Right hindlimb (tissue), 1 donor: ENCODE data around the gene FBP1.
"Not testable (repeated sequence)": the region's sequence is repeated elsewhere in the genome, so short reads cannot be mapped to it uniquely, and the experiment has no call there.

Experiments used
- DNase-seq: peaks from one replicate; pipeline ENCODE4 v3.0.0-alpha.2; 2018

The FBP1 gene

GRCh38 chr9:94568250-94568889 lies 70.9 kb downstream of the FBP1 start:
- no peak for DNase-seq

- DNase-seq: no peak
Observed at GRCh38 chr9:94567271-94567670, 72.0 kb downstream of the FBP1 start.

GRCh38 chr9:94566550-94566949 lies 72.8 kb downstream of the FBP1 start:
- no peak for DNase-seq

- DNase-seq: not testable (repeated sequence)
Observed at GRCh38 chr9:94564279-94564678, 75.0 kb downstream of the FBP1 start.

- DNase-seq: no peak
Observed at GRCh38 chr9:94563548-94563947, 75.8 kb downstream of the FBP1 start.

GRCh38 chr9:94560237-94560636 lies 79.1 kb downstream of the FBP1 start:
- DNase-seq: no peak

- no peak for DNase-seq
Observed at GRCh38 chr9:94557376-94557775, 81.9 kb downstream of the FBP1 start.

GRCh38 chr9:94554439-94555331 lies 84.6 kb downstream of the FBP1 start, which contains the start of gene PCAT7:
TSS of gene PCAT7 (plus strand) at chr9:94555083.
- DNase-seq: no peak

GRCh38 chr9:94554078-94554438 lies 85.3 kb downstream of the FBP1 start:
- DNase-seq: no peak
